NB4 (cell line): ENCODE measurements around the gene SHISA5.

Experiments used
- CTCF ChIP-seq: IDR thresholded peaks from one replicate; pipeline ENCODE4 v1.5.1; 2012; ENCODE audit warnings: low read depth, low read length
- MAX ChIP-seq: IDR thresholded peaks from 2 replicates; pipeline ENCODE4 v1.6.1; 2011; ENCODE audit warnings: low read depth, low read length
- MYC ChIP-seq: IDR thresholded peaks from 2 replicates; pipeline ENCODE4 v1.6.1; 2011; ENCODE audit warnings: low read depth, low read length

- no peak for TF ChIP-seq CTCF
- no peak for TF ChIP-seq MAX
- TF ChIP-seq MYC: no peak
Observed at GRCh38 chr3:48426401-48426909, 77.5 kb downstream of the SHISA5 start.
